ENCODE results near the gene VASH2.
"Not testable (repeated sequence)": the region's sequence is repeated elsewhere in the genome, so short reads cannot be mapped to it uniquely, and the experiment has no call there.

The VASH2 gene

DNA sequence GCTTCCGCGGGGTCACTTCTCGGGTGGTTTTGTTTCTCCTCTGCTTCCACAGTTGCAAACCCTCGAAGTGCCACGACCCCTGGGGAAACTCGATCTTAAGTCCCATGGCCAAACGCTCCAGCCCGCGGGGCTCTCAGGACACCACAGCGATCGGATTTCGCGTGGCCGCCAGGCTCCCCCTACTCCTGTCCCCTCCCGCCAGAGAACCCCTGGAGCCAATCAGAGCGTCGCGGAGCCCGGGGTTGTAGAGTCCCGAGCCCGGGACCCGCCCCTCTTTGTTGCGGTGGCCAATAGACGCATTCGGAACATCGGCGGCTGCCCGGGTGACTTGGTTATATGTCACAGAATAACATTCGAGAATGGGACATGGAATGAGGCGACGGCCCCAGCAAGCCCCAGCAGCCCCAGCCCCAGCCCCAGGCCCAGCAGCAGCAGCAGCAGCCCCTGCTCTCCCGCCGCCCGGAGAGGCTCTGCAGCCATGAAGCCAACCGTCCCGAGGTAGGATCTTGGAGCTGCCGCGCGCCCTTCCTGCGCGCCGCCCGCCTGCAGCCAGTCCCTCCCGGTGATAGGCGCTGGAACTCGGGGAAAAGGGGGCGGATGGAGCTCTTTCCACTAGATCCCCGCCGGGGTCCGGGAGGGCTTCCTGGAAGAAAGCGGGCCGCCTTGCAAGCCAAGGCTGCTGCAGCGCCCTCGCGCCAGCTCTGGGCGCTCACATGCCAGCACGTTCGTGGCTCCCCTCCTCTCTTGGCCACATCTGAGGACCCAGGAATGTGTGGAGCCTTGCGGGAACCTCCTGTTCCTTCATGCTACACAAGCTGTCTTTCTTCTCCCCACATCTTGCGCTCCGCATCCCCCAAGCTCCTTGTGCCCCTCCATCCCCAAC is at the start of gene VASH2:
TSS of gene VASH2 (plus strand) at position 299 of the 883 bp plus-strand sequence. CDS start 1,002 bp downstream, outside the sequence.
- peak; percentile 75 to 90 for DNase-seq

DNA sequence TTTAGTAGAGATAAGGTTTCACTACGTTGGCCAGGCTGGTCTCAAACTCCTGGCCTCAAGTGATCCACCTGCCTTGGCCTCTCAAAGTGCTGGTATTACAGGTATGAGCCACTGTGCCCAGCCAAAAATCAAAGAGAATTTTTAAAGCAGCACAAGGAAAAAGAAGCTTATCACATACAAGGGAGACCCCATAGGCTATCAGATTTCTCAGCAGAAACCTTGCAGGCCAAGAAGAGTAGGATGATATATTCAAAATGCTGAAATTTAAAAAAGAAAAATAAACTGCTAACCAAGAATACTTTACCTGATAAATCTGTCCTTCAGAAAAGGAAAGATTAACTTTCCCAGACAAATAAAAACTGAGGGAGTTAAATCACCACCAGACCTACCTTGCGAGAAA is 49.1 kb upstream of the VASH2 start:
- no peak for DNase-seq

DNA sequence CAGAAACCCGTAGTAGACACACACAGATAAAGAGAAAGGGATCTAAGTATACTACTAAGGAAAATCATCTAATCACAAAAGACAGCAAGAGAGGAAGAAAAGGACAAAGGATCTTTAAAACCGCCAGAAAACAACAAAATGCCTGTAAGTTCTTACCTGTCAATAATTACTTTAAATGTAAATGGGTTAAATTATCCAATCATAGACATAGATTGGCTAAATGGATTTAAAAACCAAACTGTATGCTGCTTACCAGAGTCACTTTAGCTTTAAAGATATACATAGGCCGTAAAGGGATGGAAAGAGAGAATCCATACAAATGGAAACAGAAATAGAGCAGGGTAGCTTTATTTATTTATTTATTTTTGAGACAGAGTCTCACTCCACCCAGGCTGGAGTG is 48.3 kb upstream of the VASH2 start:
- DNase-seq: no peak

DNA sequence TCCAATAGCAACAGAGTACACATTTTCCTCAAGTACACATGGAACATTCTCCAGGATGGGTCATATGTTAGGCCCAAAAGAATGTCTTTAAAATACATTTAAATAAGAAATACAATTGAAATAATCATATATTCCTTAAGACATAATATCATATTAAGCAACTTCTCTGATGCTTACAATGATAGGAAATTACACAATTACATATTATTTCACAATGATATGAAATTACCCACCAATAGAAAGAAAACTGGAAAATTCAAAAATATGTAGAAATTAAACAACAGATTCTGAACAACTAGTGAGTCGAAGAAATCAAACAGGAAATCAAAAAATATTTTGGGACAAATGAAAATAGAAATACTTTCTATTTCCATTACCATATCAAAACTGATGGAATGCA is 46.7 kb upstream of the VASH2 start:
- no peak for DNase-seq

DNA sequence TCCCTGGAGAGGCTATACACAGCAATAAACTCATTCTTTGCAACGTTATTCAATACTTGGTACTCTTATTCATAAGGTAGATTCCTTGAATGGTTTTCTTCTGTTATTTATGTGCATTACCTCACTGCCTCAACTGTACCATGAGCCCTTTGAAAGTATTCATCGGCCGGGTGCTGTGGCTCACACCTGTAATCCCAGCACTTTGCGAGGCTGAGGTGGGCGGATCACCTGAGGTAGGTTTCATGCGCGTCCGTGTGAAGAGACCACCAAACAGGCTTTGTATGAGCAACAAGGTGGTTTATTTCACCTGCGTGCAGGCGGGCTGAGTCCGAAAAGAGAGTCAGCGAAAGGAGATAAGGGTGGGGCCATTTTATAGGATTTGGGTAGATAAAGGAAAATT is 42.3 kb upstream of the VASH2 start:
- not testable (repeated sequence) for DNase-seq

DNA sequence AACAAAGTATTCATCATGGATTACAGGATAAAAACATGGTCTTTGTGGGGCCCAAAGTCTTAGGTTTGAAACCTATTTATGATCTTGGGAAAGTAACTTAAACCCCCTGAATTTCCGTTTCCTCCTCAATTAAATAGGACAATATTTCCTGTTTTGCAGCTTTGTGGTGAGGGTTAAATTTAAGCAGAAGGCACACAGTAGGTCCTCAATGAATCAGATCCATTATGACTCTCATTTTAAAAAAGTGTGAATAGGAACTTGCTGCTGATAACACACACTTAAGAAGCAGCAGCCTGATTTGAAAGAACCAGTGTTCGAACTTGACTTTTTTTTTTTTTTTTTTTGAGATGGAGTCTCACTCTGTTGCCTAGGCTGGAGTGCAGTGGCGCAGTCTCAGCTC is 41.4 kb upstream of the VASH2 start:
- no peak for DNase-seq

DNA sequence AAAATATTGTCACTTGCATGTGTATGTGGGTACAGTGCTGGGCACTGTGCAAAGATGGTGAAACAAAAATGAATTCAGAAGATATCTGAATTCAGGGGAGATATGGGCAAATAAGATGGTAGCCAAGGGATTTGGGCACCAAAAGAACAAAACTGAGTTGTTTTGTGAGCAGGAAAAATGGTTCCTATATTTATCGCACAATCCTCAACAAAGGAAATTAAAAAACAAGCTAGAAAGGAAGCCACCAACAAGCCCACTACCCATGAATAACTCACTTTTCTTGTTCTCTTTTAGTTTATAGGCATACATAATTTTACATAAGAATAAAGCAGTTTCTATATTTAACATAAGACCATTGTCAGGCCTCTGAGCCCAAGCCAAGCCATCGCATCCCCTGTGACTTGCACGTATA is 40.7 kb upstream of the VASH2 start:
- DNase-seq: no peak

DNA sequence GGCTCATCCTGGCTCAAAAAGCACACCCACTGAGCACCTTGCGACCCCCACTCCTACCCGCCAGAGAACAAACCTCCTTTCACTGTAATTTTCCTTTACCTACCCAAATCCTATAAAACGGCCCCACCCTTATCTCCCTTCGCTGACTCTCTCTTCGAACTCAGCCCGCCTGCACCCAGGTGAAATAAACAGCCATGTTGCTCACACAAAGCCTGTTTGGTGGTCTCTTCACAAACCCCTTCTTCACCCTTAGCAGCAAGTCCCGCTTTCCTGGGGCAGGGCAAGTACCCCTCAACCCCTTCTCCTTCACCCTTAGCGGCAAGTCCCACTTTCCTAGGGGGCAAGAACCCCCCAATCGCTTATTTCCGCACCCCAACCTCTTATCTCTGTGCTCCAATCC is 40.1 kb upstream of the VASH2 start:
- not testable (repeated sequence) for DNase-seq

DNA sequence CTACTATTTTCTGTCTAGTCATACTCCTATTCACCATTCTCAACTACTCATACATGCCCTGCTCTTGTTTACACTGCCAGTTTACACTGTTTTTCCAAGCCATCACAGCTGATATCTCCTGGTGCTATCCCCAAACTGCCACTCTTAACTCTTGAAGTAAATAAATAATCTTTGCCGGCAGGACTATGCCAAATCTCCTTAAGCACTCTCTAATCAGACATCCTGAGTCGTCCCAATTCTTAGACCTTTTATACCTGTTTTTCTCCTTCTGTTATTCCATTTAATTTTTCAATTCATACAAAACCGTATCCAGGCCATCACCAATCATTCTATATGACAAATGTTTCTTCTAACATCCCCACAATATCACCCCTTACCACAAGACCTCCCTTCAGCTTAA is 36.7 kb upstream of the VASH2 start:
- DNase-seq: not testable (repeated sequence)

DNA sequence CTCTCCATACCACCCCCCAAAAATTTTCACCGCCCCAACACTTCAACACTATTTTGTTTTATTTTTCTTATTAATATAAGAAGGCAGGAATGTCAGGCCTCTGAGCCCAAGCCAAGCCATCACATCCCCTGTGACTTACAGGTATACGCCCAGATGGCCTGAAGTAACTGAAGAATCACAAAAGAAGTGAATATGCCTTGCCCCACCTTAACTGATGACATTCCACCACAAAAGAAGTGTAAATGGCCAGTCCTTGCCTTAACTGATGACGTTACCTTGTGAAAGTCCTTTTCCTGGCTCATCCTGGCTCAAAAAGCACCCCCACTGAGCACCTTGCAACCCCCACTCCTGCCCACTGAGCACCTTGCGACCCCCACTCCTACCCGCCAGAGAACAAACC is 36.2 kb upstream of the VASH2 start:
- DNase-seq: not testable (repeated sequence)

DNA sequence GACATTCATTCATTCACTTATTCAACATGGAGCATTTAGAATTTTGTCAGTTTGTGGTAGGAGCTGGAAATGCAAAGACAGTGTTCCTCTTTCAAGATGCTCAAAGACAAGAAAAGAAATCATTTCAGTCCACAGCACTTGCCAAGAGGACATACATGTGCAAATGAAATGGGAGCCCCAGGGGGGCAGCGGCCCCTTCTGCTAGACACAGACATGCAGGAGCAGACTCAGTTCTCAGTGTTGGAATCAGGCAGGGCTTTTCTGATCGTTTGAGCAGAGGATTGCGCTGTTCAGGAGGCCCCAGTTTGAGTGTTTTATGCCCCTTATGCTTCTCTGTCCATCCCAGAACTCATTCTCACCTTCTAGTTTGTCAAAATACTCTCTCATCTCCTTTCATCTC is 35.6 kb upstream of the VASH2 start:
- no peak for DNase-seq

DNA sequence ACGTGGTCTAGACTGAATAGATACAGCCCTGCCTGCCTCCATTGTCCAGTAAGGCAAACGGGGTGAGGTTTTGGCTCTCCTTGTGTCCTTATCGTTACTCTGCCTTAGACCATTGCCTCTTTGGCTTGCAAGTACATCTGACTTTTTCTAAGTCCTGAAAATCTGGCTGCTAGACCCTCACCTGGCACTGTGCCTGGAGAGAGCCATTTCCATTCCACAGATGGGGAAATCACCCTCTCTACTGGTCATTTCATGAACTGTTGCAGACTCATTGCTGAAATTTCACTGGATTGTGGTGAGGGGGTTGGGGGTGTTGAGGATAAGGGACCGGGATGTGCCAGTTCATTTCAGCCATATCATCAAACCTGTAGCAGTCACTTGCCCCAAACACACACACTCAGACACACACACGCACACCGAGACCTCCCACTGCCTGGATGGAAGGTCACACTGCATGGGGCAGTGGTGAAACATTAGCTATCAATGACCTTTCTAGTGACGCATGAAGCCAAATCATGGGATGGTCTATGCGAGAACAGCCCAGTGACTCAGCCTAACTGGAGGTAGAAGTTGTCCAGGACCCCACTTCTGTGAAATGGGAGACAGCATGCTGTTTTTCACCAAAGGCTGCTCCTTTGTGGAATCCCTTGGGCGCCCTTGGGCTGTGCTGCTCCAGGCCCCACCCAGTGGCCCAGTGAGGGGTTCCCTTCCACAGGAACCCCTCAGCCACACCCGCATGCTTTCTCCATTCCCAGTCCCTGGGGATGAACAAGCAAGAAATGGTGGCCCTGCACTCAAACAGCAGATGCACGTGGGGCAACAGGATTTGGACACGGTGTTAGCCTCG is 34.9 kb upstream of the VASH2 start:
- DNase-seq: peak; percentile 69 to 83

DNA sequence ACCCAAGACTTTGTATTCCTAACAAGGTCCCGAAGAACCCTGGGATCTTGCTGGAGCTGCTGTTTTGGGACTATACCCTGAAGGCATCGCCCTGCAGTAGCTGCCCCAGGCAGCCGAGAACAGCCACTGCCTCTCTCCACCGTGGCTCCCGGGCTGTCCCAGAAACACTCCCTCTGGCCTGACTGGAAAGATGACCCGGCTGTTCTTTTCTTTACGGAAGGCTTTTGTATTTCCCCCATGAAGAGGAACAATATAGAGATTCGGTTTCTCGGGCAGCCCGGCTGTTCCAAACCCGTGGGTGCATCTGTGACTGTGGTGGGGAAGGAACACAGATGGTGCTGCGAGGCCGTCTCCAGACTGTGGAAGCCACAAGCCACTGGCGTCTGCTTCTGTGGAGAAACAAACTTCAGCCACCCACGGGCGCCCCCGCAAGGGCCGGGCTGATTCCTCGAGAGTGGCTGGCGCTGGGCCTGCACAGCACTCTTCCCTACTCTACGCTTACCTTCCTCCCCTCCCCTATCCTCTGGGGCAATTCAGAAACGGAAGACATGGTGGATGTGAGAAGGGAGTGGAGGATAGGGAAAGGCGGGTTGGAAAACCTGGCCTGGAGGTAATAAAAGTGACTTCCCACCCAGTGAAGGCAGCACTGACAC is 33.7 kb upstream of the VASH2 start:
- DNase-seq: peak; percentile 18 to 68

DNA sequence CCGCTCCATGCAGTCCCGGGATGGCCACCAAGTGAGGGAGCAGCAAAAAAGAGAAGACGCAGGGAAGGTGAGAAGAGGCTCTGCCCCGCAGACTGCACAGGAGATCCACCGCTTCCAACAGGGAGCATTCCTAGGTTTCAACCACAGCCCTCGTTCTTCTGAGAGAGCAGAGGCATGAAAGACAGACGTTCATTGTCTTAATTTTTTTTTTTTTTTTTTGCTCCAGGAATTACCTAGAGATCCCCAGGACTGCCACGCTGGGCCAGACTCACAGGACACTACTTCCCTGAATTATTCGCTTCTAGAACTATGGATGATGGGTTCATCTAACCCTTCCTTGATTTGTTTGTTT is 33.2 kb upstream of the VASH2 start:
- DNase-seq: no peak

DNA sequence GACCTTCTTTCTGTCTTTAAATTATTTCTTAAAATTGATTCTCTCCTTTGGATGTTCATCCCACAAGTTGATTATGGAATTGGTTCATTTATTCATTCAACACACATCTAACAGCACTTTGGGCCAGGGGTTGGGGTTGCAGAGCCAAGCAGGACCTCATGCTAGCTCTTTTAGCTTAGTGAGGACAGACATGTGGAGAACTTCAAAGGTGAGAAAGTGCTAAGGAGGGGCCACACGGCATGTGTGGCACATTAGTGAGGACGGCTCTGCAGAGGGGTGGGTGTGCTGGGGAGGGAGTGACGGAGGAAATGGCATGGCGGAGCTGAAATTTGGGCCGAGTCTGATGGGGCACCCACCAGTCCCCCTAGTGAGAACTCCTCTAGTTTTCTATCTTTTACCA is 32.5 kb upstream of the VASH2 start:
- no peak for DNase-seq

DNA sequence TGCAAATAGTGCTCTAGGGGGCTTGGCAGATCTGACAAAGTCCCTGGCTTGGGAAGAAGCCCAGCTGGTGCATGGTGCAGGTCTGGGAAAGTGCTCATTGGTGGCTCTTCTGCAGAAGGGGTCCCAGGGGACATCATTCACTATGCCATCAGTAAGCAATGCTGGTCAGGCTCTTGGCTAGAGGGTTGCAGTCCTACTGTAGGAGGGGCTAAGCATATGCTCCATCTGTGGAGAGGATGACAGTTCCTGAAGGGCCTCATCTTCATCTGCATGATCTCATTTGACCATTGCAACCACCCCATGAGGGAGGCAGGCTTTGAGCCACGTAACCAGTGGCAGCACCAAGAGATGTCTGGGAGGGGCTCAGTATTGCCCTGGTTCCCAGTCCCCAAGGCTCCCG is 31.5 kb upstream of the VASH2 start:
- DNase-seq: peak; percentile 81 to 96

DNA sequence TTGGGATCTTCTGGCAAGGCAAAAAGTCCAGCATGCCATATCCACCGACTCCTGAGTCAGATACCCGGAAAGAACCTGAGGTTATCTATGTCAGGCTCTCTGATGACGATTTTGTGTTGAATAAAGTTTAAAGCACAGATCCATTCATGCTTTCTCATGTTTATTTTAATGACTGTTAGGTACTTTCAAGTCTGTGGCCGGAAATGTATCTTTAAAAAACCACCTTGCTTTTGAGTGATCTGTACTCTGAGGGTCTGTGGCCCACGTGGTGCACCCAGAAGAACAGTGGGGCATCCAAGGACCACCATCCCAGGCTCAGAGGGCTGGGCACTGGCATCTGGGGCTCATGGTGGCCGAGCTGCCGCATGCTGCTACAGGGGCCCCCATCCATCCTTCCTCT is 30.1 kb upstream of the VASH2 start:
- DNase-seq: no peak

DNA sequence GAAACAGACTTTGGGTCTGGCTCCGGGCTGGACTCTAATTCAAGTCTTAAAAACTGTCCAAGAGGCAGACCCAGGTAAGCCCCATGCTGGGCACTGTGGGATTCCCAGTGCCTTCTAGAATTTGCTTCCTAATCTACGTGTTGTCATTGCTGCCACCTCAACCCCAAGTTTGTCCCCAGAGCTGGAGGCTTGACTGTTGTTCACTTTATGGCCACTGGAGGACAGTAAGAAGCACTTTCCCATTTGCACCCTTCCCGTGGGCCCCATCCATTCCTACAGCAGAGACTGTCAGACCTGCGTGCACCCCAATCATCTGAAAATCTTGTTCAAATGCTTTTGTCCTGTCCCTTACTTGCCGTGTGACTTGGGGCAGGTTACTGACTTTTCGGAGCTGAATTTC is 29.4 kb upstream of the VASH2 start:
- no peak for DNase-seq

DNA sequence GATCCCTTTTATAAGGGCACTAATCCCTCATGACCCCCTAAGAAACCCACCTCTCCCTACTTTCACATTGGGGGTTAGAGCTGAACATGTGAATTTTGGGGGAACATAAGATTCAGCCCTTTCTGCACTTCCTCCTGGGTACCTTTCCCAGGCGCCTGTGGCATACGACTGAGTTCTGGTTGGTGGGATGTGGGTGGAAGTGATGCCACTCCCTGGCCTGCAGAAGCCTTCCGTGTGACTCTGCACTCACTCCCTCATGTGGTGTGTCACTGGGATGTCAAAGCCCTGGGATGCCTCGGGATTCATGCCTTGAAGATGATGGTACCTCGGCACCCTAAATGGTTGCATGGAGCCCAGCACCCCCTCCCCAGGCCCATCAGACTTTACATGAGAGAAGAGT is 28.3 kb upstream of the VASH2 start:
- no peak for DNase-seq

DNA sequence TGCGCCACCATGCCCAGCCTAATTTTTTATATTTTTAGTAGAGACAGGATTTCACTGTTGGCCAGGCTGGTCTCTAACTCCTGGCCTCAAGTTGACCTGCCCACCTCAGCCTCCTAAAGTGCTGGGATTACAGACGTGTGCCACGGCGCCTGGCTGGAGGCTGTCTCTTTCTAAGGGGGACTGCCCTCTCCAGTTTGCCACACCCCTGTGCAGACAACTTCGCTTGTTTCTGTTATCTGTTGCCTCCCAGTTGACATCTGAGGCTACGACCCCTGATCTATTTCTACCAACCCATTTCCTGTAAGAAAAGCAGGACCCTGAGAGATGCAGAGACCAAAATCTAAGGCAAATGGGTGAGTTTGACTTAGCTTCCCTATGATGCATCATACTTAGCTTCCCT is 24.0 kb upstream of the VASH2 start:
- no peak for DNase-seq

DNA sequence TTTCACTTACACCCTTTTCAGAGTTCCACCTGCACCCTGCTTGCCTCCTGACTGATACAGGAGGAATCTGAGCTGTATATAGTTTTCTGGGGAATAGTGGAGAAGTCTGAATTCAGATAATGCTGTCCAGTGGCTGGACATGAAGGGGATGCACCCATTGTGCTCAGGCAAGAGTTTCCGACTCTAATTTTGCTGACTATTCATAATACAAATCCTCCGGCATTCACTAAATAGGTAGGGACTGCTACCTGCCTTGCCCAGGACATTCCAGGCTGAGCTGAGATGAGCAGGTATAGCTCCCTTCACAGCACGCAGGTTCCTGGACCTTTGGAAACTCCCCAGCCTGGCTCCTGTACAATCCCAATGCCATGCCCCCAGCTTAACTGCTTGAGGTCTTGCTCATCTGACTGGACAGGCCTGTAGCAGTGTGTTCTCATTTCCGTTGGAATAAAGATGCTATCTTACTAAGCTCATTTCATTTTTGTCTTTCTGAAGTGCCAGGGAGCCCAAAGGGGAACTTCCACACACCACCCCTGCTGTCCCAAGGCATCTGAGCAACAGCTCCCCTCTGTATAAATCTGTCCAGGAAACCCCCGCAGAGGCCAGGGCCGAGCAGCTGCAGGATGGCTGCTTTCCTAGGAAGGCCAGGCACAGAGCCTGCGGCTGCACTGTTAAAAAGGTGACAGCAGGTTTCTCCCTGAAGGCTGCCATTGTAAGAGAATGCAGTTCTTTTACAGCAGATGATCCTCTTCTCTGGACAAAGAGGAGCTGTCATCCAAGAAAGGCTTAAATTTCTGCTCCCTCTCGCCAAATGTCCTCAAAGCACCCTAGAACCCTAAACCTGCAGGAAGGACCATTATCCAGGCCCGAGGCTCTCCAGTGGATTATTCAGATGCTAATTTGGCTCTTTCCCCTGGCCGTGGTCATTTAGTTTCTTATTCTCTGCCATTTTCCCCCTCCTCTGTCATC is 21.7 kb upstream of the VASH2 start:
- DNase-seq: peak in 1 of 2 experiments; percentile 54

DNA sequence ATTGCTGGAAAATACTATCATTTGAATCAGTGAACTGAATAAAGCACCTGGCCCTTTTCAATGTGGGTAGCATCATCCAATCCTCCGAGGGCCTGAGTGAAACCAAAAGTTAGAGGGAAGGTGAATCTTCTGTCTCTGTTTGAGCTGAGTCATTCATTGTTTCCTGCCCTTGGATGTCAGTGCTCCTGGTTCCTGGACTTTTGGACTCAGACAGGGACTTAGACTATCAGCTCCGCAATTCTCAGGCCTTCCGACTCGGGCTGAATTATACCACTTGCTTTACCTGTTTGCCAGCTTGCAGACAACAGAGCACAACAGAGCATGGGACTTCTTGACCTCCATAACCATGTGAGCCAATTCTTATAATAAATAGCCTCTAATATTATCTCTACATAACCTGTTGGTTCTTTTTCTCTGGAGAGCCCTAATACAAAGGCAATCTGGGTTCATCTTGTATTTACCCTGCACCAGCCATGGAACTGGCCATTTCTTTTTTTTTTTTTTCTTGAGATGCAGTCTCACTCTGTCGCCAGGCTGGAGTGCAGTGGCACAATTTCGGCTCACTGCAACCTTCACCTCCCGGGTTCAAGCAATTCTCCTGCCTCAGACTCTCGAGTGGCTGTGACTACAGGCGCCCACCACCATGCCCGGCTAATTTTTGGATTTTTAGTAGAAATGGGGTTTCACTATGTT is 19.2 kb upstream of the VASH2 start:
- DNase-seq: no peak

Data from NCI-H524 (cell line).